GM21723 (cell line): ENCODE results near the gene WWOX.

Source experiments
- ATAC-seq: cut with Tn5 transposase; IDR thresholded peaks from one replicate; pipeline ENCODE4 v1.9.1; 2021; ENCODE audit warnings: mild to moderate bottlenecking, moderate library complexity; ENCODE audit not compliant: unreplicated experiment

Gene WWOX

GRCh38 chr16:78292086-78292843, 192.8 kb downstream of the WWOX start:
- no peak for ATAC-seq

- ATAC-seq: no peak
Observed at GRCh38 chr16:78292844-78293380, 193.5 kb downstream of the WWOX start.

- ATAC-seq: no peak
Observed at GRCh38 chr16:78294538-78295225, 195.2 kb downstream of the WWOX start.

- ATAC-seq: no peak
Observed at GRCh38 chr16:78297066-78297666, 197.7 kb downstream of the WWOX start.

- no peak for ATAC-seq
Observed at GRCh38 chr16:78298986-78299385, 199.5 kb downstream of the WWOX start.

- no peak for ATAC-seq
Observed at GRCh38 chr16:78300469-78300868, 201.0 kb downstream of the WWOX start.

- no peak for ATAC-seq
Observed at GRCh38 chr16:78303946-78304345, 204.5 kb downstream of the WWOX start.

- no peak for ATAC-seq
Observed at GRCh38 chr16:78306361-78306760, 206.9 kb downstream of the WWOX start.

- ATAC-seq: no peak
Observed at GRCh38 chr16:78307824-78308528, 208.5 kb downstream of the WWOX start.

- no peak for ATAC-seq
Observed at GRCh38 chr16:78309763-78310162, 210.3 kb downstream of the WWOX start.

- ATAC-seq: no peak
Observed at GRCh38 chr16:78310196-78310595, 210.7 kb downstream of the WWOX start.

- ATAC-seq: no peak
Observed at GRCh38 chr16:78310990-78311561, 211.6 kb downstream of the WWOX start.

- ATAC-seq: no peak
Observed at GRCh38 chr16:78311831-78312230, 212.4 kb downstream of the WWOX start.

- no peak for ATAC-seq
Observed at GRCh38 chr16:78317564-78318240, 218.2 kb downstream of the WWOX start.

- no peak for ATAC-seq
Observed at GRCh38 chr16:78321620-78322360, 222.3 kb downstream of the WWOX start.

GRCh38 chr16:78323315-78323714, 223.9 kb downstream of the WWOX start:
- ATAC-seq: no peak

GRCh38 chr16:78324649-78325285, 225.3 kb downstream of the WWOX start:
- ATAC-seq: no peak

GRCh38 chr16:78325468-78326352, 226.3 kb downstream of the WWOX start:
- no peak for ATAC-seq
